Nephron progenitor cell (in vitro differentiated cells): ENCODE results near the gene CCDC116.
A peak's percentile ranks its signal among the peaks of the same experiment; 100 is the strongest.
"Not testable (repeated sequence)": the region's sequence is repeated elsewhere in the genome, so short reads cannot be mapped to it uniquely, and the experiment has no call there.

ENCODE experiments used
- DNase-seq: peaks from one replicate; pipeline ENCODE4 v3.0.0; 2021
- H3K27ac Mint-ChIP-seq: 2 replicates; pipeline ENCODE4 v1.8.0; 2021; ENCODE audit warnings: mild to moderate bottlenecking, moderate library complexity, mixed read lengths
- H3K27me3 Mint-ChIP-seq: 2 replicates; pipeline ENCODE4 v1.8.0; 2021; ENCODE audit warnings: mild to moderate bottlenecking, low read depth, mixed read lengths; ENCODE audit not compliant: poor library complexity
- H3K36me3 Mint-ChIP-seq: 2 replicates; pipeline ENCODE4 v1.8.0; 2021; ENCODE audit warnings: low read depth, mixed read lengths
- H3K4me1 Mint-ChIP-seq: 2 replicates; pipeline ENCODE4 v1.8.0; 2021; ENCODE audit warnings: mixed read lengths
- H3K4me3 Mint-ChIP-seq: 2 replicates; pipeline ENCODE4 v1.8.0; 2021; ENCODE audit warnings: mild to moderate bottlenecking, moderate library complexity, mixed read lengths
- H3K9me3 Mint-ChIP-seq: 2 replicates; pipeline ENCODE4 v1.8.0; 2021; ENCODE audit warnings: mild to moderate bottlenecking, moderate library complexity, mixed read lengths
- CTCF ChIP-seq: fragments of 200-600 bp; sonication (generic); IDR thresholded peaks from 2 replicates; pipeline ENCODE4 v1.5.0; 2021; ENCODE audit warnings: antibody characterized with exemption

CCDC116 gene

DNA sequence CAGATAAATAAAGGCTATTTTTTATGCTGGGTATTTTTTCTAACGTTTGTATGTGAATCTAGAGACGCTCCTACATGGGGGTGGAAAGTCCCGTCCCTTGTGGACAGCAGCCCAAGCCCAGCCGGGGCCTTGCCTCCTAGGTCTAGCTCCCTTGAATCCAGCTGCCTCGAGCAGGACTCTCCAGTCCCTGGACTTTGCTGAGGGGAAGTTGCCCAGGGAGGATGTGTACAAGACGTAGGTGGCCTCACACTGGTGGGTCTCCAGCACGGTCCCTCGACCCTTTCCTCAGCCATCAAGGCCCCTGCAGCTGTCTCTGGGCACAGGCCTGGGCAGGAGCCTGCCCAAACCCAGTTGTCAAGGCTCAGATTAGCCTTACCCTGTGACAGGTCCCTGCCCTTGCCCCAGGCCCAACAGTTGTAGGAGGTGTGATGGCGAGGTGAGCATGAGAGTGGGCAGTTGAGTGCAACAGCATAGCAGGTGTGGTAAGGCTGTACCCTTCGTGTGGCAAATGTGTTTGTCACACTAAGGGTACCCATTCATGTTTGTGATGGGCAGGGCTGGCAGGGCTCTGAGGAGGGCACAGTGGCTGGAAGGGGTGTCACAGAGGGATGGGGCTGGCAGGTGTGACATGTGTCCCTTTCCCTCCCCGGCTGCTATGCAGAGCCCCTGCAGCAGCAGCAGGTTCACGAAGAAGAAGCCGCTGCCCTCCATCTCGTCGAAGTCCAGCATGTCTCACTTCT, 3.4 kb downstream of the CCDC116 start:
- H3K27me3 Mint-ChIP-seq = peaks cover 6% of the 10 kb centered on the region
- no peak overlapping the region for H3K27ac Mint-ChIP-seq
- TF ChIP-seq CTCF = no peak
- H3K36me3 Mint-ChIP-seq = no peaks in the 10 kb centered on the region
- DNase-seq = no peak
- no peaks in the 10 kb centered on the region for H3K9me3 Mint-ChIP-seq
- H3K4me1 Mint-ChIP-seq = peaks cover 6% of the 10 kb centered on the region
- H3K4me3 Mint-ChIP-seq = no peak overlapping the region

DNA sequence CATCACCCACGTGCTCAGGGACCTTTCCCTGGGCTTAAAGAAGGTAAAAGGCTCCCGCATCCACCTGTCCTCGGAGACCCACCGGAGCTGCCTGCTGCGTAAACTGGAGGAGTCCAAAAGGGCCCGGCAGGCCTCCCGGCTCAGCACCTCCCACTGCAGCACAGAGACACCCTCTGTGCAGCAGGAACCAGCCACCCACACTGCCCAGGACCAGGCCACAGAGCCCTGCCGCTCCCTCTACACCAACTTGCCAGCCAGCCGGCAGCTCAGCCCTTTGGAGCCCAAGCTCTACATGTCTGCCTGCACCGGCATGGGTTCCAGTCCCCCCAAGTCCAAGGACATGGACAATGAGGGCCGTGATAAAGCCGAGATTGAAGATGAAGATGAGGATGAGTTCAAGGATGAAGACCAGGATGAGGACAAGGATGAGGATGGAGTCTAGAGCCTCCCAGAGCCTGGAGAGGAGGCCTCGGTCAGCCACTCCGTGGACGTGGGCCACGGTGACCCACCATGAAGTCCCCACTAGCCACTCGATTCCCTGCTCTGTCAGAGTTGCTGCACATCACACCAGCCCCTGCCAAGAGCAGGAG, 4.2 kb downstream of the CCDC116 start:
- H3K9me3 Mint-ChIP-seq = no peaks in the 10 kb centered on the region
- no peak overlapping the region for H3K27ac Mint-ChIP-seq
- peaks cover 9% of the 10 kb centered on the region for H3K27me3 Mint-ChIP-seq
- no peak for TF ChIP-seq CTCF
- H3K36me3 Mint-ChIP-seq = no peaks in the 10 kb centered on the region
- no peak overlapping the region for H3K4me3 Mint-ChIP-seq
- DNase-seq = no peak
- H3K4me1 Mint-ChIP-seq = peaks cover 13% of the 10 kb centered on the region

DNA sequence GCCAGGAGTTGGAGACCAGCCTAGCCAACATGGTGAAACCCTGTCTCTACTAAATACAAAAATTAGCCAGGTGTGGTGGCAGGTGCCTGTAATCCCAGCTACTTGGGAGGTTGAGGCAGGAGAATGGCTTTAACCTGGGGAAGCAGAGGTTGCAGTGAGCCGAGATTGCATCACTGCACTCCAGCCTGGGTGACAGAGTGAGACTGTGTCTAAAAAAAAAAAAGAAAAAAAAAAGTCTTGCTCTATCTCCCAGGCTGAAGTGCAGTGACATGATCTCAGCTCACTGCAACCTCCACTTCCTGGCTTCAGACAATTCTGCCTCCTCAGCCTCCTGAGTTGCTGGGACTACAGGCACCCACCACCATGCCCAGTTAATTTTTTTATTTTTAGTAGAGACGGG, 4.9 kb downstream of the CCDC116 start:
- DNase-seq, H3K27me3 Mint-ChIP-seq, H3K9me3 Mint-ChIP-seq, H3K4me3 Mint-ChIP-seq, H3K36me3 Mint-ChIP-seq, H3K27ac Mint-ChIP-seq: not testable (repeated sequence)
- peaks cover 17% of the 10 kb centered on the region for H3K4me1 Mint-ChIP-seq

- Mint-ChIP-seq H3K27me3 (peaks cover 12% of the 10 kb centered on the region), H3K9me3 (no peaks in the 10 kb centered on the region), H3K36me3 (peaks cover 10% of the 10 kb centered on the region), H3K4me1 (peaks cover 29% of the 10 kb centered on the region), H3K27ac (no peak overlapping the region), H3K4me3 (no peak overlapping the region)
- no peak for TF ChIP-seq CTCF
- DNase-seq = no peak
Observed at GRCh38 chr22:21639359-21639758, 6.8 kb downstream of the CCDC116 start.

GRCh38 chr22:21640810-21641209, 8.2 kb downstream of the CCDC116 start:
- peaks cover 10% of the 10 kb centered on the region for H3K36me3 Mint-ChIP-seq

DNA sequence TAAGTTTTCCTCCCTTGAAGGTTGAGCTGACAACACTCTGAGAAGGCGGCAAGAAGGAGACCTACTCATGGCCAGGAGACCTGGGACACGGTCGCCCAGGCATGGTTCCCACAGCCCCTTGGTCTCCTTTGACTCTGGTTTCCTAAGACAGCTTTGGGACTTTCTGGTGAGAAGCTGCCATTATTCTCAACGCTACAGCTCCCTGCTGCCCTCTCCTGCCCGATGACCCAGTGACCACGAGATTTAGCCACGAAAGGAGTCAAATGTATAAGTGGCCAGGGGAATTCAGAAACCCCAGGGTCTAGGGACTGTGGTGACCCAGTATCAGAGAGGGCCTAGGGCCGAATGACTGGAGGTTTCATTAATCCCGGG, 8.8 kb downstream of the CCDC116 start:
- peaks cover 13% of the 10 kb centered on the region for H3K36me3 Mint-ChIP-seq
- peak; percentile 33 for TF ChIP-seq CTCF
- peaks cover 12% of the 10 kb centered on the region for H3K27me3 Mint-ChIP-seq
- peak overlapping the region; percentile 95 for H3K27ac Mint-ChIP-seq
- peak overlapping the region; percentile 86 for H3K4me3 Mint-ChIP-seq
- peaks cover 31% of the 10 kb centered on the region for H3K4me1 Mint-ChIP-seq
- no peaks in the 10 kb centered on the region for H3K9me3 Mint-ChIP-seq
- peak; percentile 51 for DNase-seq

More at GRCh38 chr22:21640810-21641209, 8.2 kb downstream of the CCDC116 start:
- no peak for DNase-seq
- Mint-ChIP-seq H3K4me3 (peak overlapping the region; percentile 86), H3K4me1 (peaks cover 29% of the 10 kb centered on the region), H3K27me3 (peaks cover 12% of the 10 kb centered on the region), H3K9me3 (no peaks in the 10 kb centered on the region), H3K27ac (no peak overlapping the region)
- TF ChIP-seq CTCF = no peak
